Activated T-helper 17 cell treated with anti-CD3 and anti-CD28 coated beads, Interleukin-2, amount 50 U/mL, for 72 hours (primary cell): ENCODE results near the gene PIP5K1C. TPM values are rescaled to one million over a fixed set of nuclear protein-coding genes. Genes with fewer than 3 reads are reported as not detected.
"Not testable (repeated sequence)": the region's sequence is repeated elsewhere in the genome, so short reads cannot be mapped to it uniquely, and the experiment has no call there.

Source experiments
- ATAC-seq: fragments of 150-1000 bp; cut with Tn5 transposase; replicated peaks from 2 replicates; pipeline ENCODE4 v1.10.0; 2021; ENCODE audit warnings: mild to moderate bottlenecking, moderate library complexity
- H3K27ac Mint-ChIP-seq: one replicate; pipeline ENCODE4 v1.8.0; 2022; ENCODE audit warnings: mixed read lengths
- H3K27me3 Mint-ChIP-seq: one replicate; pipeline ENCODE4 v1.8.0; 2022; ENCODE audit warnings: mixed read lengths
- H3K36me3 Mint-ChIP-seq: one replicate; pipeline ENCODE4 v1.8.0; 2022; ENCODE audit warnings: low read depth, mild to moderate bottlenecking, mixed read lengths
- H3K4me1 Mint-ChIP-seq: one replicate; pipeline ENCODE4 v1.8.0; 2022; ENCODE audit warnings: mixed read lengths
- H3K4me3 Mint-ChIP-seq: one replicate; pipeline ENCODE4 v1.8.0; 2022; ENCODE audit warnings: mild to moderate bottlenecking, mixed read lengths
- H3K9me3 Mint-ChIP-seq: one replicate; pipeline ENCODE4 v1.8.0; 2022; ENCODE audit warnings: mixed read lengths
- total RNA-seq, 2 donors: library from RNA; stranded (reverse); gene quantifications; one replicate each; pipeline ENCODE4 v1.2.3, GENCODE V29; 2022

The PIP5K1C gene
- total RNA-seq, 2 donors from 2014 or later: 16.1 to 26.2 TPM

DNA sequence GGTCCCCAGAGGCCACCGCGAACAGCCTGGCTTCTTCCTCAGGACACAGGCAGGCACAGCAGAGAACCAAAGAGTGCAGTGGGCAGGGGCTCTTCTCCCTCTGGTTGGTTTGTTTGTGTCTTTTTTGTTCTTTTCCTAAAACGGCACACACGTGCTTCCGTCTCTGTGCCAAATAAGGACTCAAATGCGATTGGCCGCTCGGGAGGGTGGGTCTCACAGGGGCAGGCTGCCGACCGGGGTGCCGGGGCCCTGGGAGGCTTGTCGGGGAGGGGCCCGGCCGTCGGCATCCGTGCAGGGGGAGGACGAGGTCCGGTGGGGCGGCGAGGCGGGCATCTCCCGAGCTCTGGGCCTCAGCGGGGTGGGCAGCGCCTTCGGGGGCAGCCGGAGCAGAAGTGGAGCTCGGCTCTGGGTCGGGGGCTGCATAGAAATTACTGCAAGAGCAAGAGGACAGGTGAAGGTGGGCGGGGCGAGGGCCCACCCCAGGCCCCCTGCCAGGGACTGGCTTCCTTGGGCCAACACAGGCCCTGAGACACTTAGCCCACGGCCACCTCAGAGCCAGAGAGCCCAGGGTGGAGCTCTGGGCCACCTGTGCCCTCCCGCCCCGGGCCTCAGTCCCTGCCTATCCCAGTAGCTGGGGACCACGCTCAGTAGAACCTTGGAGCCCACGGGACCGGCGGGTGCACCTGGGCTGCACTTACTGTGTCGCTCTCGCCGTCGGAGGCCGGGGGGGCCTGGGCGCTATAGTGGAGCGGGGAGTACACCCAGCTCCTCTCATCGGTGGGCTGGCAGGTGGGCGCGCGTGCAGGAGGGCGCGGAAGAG, 67.3 kb downstream of the PIP5K1C start:
- no peak for ATAC-seq
- no peak overlapping the region for H3K27ac Mint-ChIP-seq
- H3K9me3 Mint-ChIP-seq: no peaks in the 10 kb centered on the region
- H3K4me1 Mint-ChIP-seq: no peaks in the 10 kb centered on the region
- no peaks in the 10 kb centered on the region for H3K27me3 Mint-ChIP-seq
- no peak overlapping the region for H3K4me3 Mint-ChIP-seq
- H3K36me3 Mint-ChIP-seq: no peaks in the 10 kb centered on the region

DNA sequence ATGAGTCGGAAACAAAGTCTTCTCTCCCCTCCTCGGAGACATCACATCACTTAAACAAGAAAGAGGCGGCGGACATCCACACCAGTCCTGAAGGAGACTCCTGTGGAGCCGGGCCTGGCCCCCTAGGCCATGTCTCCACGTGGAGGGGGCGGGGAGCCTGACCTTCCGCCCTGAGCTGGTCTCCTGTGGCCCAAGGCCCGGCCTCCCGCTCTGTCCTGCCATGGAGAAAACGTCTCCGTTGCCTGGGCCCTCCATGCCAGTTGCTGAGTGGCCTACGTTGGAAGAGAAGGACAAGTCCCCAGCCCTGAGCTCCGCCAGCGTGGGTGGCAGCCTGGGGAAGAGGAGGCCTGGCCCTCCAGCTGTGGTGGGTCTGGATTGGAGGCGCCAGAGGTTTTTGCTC, 68.2 kb downstream of the PIP5K1C start:
- ATAC-seq: no peak
- H3K27ac Mint-ChIP-seq: no peak overlapping the region
- H3K4me3 Mint-ChIP-seq: no peak overlapping the region
- H3K9me3 Mint-ChIP-seq: no peaks in the 10 kb centered on the region
- no peaks in the 10 kb centered on the region for H3K36me3 Mint-ChIP-seq
- no peaks in the 10 kb centered on the region for H3K27me3 Mint-ChIP-seq
- peaks cover 2% of the 10 kb centered on the region for H3K4me1 Mint-ChIP-seq

DNA sequence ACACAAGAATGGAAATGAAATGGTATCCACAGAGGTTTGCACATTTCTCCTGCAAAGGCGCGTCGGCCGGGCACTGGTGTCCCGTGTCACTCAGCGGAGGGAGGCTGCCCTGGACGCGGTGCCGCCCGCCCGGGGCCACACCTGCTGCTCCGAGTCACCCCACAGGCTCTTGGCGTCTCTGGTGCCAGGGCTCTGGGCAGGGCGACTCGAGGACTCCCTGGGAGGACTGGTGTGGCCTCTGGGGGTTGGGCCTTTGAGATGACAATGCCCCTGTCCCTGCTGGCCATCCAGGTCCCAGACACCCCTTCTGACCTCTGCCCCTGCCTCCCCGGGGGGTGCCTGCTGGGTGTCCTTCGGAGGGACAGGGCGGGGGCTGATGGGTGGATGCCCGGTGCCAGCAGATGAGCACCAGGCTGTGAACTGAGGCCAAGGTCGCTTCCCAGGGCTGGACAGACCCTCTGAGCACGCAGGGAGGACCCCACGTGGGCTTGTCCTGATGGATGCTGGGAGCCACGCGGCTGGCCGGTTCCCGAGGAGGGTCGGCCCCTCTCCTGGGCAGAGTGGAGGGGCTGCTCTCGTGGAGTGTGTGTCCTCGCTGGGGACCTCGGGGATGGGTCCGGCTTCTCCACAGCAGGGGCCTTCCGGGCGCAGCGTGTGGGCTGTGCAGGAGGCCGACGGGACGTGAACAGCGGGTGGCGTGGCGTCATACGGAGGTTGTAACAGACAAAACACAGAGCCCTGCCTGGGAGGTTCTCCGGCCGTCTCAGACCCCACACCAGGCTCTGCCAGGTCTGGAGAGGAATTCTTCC, 69.0 kb downstream of the PIP5K1C start:
- peaks cover 5% of the 10 kb centered on the region for H3K36me3 Mint-ChIP-seq
- no peak overlapping the region for H3K27ac Mint-ChIP-seq
- H3K9me3 Mint-ChIP-seq: no peaks in the 10 kb centered on the region
- no peak for ATAC-seq
- no peak overlapping the region for H3K4me3 Mint-ChIP-seq
- H3K4me1 Mint-ChIP-seq: peaks cover 7% of the 10 kb centered on the region
- no peaks in the 10 kb centered on the region for H3K27me3 Mint-ChIP-seq

DNA sequence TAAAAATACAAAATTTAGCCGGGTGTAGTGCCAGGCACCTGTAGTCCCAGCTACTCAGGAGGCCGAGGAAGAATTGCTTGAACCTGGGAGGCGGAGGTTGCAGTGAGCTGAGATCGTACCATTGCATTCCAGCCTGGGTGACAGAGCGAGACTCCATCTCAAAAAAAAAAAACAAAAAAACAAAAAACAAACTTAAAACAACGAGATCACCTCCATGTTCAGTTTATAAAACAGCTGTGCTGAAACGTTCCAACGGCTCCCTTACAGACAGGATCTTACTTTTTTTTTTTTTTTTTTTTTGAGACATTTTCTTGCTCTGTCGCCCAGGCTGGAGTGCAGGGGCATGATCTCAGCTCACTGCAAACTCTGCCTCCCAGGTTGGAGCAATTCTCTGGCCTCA, 71.5 kb downstream of the PIP5K1C start:
- H3K27ac Mint-ChIP-seq, ATAC-seq, H3K9me3 Mint-ChIP-seq, H3K36me3 Mint-ChIP-seq, H3K27me3 Mint-ChIP-seq, H3K4me3 Mint-ChIP-seq: not testable (repeated sequence)
- H3K4me1 Mint-ChIP-seq: peaks cover 19% of the 10 kb centered on the region

DNA sequence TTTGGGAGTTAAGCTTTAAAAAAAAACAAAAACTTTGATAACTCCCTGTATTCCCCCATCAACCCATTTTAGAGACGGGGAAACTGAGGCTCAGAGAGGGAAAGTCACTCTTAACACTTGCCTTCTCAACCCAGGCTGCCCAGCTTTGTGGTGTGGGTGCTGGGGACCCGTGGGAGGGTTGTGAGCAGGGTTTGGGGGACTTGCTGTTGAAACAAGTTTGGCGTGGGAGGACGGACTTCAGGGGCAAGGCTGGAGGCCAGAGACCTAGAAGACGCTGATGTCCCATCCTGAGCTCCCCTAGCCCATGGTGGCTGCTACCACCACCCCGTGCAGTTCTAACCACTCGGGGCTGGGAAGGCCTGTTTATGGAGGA, 72.9 kb downstream of the PIP5K1C start:
- H3K4me3 Mint-ChIP-seq: peak overlapping the region; percentile 91
- H3K9me3 Mint-ChIP-seq: no peaks in the 10 kb centered on the region
- peak overlapping the region; percentile 95 for H3K27ac Mint-ChIP-seq
- H3K4me1 Mint-ChIP-seq: peaks cover 19% of the 10 kb centered on the region
- H3K27me3 Mint-ChIP-seq: no peaks in the 10 kb centered on the region
- H3K36me3 Mint-ChIP-seq: peaks cover 13% of the 10 kb centered on the region
- ATAC-seq: no peak

DNA sequence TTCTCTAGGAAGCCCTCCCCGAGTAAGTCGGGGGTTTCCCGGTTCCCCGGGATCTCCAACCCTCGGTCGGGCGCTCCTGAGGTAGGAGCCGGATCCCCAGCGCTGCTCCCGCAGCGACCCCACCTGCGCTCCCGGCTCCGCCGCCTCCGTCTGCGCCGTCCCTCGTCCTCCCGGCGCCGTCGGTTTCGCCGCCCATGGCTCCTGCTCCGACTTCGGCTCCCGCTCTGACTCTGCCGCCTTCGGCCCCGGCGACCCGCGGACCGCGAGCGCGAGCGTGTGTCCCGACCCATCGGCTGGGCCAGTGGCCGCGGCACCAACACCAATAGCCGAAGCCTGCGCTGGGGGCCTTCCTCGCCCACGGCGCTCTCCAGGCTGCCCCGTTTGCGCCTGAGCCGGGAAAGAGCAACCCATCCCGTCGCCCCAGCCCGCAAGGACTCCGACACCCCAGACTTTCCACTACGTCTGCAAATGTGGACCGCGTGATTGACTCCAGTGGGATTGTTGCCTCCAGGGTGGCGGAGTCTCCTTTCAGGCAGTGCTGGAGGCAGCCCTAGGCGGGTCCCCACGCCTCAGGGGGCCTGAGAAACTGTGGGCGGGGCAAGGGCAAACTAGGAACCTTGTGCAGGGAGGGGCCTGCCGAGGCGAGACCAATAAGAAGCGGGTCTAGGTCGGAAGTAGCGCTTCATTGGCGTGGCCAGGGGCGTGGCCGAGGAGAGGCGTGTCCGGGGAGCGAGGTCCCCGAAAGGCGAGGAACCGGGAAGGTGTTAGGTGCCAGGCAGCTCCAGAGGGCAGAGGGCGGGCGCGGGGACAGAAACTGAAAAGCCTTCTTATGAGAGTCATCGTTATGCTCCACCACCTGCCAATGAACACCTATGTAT, 73.6 kb downstream of the PIP5K1C start, which contains the start of gene CACTIN:
CACTIN (minus strand) TSS at position 318 of the 878 bp plus-strand sequence; CDS start at position 290, 28 bp downstream.
- ATAC-seq: peak; percentile 99
- H3K27ac Mint-ChIP-seq: peak within 1 kb of the TSS; percentile 95
- H3K4me1 Mint-ChIP-seq: peaks cover 19% of the 10 kb centered on the region
- no peaks in the 10 kb centered on the region for H3K9me3 Mint-ChIP-seq
- no peaks in the 10 kb centered on the region for H3K27me3 Mint-ChIP-seq
- peak within 1 kb of the TSS; percentile 91 for H3K4me3 Mint-ChIP-seq
- H3K36me3 Mint-ChIP-seq: peaks cover 18% of the 10 kb centered on the region

DNA sequence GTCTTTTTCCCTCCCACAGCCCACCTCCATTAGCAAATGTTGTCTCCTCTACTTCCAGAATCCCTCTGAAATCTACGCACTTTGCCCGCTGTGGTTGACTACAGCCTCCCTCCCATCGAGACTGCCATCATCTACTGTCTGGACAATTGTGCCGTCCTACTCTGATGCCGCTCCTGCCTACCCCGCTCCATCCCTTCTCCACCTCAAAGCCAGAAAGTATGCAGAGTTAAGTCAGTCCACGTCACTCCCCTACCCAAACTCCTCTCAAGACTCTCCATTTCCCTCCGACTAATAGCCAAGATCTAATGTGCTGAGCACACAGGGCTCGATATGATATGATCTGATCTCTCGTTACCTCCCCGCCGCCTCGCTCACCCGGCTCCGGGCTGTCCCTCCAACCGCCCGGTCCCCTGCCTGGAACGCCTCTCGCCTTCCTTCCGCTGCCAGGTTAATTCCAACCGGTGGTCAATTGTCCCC, 74.2 kb downstream of the PIP5K1C start:
- Mint-ChIP-seq H3K27me3 (no peaks in the 10 kb centered on the region), H3K4me1 (peaks cover 19% of the 10 kb centered on the region), H3K36me3 (peaks cover 18% of the 10 kb centered on the region), H3K27ac (peak overlapping the region; percentile 95), H3K9me3 (no peaks in the 10 kb centered on the region), H3K4me3 (peak overlapping the region; percentile 91)
- peak; percentile 0 for ATAC-seq

DNA sequence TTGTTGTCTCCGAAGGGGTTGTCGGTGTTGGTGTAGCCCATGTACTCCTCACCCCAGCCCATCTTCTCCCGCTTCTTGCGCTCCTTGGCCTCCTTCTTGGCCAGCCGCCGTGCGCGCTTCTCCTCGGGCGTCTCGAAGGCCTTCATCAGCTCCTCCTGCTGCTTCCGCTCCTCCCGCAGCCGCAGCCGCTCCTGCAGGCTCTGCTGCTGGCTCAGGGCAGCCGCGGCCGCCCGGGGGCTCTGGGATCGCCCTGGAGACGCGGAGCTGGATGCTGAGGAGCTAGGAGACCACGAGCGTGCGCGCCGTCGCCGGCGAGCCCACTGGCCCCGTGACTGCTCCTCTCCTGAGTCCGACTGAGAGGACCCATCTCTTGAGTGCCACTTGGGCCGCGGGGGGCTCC, 76.6 kb downstream of the PIP5K1C start:
- Mint-ChIP-seq H3K36me3 (peaks cover 18% of the 10 kb centered on the region), H3K4me3 (peak overlapping the region; percentile 37)

DNA sequence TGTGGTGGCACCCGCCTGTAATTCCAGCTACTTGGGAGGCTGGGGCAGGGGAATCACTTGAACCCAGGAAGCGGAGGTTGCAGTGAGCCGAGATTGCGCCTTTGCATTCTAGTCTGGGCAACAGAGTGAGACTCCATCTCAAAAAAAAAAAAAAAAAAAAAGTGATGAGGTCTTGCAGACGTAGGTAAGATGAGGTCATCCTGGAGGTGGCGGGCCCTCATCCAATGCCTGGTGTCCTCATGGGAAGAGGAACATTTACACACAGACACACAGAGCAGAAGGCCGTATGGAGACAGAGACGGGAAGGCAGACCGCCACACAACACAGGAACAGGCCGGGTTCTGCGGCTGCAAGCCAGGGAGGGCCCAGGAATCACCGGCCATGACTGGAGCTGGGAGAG, 78.0 kb downstream of the PIP5K1C start:
- Mint-ChIP-seq H3K9me3 (no peaks in the 10 kb centered on the region), H3K36me3 (peaks cover 18% of the 10 kb centered on the region), H3K4me1 (peaks cover 18% of the 10 kb centered on the region), H3K4me3 (no peak overlapping the region), H3K27ac (no peak overlapping the region), H3K27me3 (no peaks in the 10 kb centered on the region)
- ATAC-seq: no peak

More for the DNA sequence above, 76.6 kb downstream of the PIP5K1C start:
- H3K27me3 Mint-ChIP-seq: no peaks in the 10 kb centered on the region
- no peak for ATAC-seq
- peaks cover 19% of the 10 kb centered on the region for H3K4me1 Mint-ChIP-seq
- no peak overlapping the region for H3K27ac Mint-ChIP-seq
- H3K9me3 Mint-ChIP-seq: no peaks in the 10 kb centered on the region

DNA sequence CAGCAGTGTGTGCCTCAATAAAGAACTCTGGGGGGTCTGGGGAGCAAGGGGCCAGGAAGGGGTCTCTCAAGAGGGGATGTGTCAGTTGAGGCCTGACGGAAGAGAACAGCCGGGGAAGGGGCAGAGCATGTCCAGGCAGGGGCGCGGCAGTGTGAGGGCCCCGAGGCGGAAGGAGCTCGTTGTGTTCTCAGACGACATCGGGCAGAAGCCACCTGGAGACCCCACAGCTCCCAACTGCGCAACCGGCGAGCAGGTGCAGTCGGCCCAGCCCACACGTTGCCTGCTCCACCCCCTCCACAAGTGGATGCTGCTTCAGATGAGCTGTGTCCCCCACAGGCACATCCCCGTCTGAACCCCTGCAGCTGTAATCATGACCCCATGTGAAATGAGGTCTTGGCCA, 78.6 kb downstream of the PIP5K1C start:
- H3K9me3 Mint-ChIP-seq: no peaks in the 10 kb centered on the region
- peaks cover 16% of the 10 kb centered on the region for H3K36me3 Mint-ChIP-seq
- no peaks in the 10 kb centered on the region for H3K27me3 Mint-ChIP-seq
- peaks cover 13% of the 10 kb centered on the region for H3K4me1 Mint-ChIP-seq
- no peak overlapping the region for H3K27ac Mint-ChIP-seq
- ATAC-seq: no peak
- H3K4me3 Mint-ChIP-seq: no peak overlapping the region

DNA sequence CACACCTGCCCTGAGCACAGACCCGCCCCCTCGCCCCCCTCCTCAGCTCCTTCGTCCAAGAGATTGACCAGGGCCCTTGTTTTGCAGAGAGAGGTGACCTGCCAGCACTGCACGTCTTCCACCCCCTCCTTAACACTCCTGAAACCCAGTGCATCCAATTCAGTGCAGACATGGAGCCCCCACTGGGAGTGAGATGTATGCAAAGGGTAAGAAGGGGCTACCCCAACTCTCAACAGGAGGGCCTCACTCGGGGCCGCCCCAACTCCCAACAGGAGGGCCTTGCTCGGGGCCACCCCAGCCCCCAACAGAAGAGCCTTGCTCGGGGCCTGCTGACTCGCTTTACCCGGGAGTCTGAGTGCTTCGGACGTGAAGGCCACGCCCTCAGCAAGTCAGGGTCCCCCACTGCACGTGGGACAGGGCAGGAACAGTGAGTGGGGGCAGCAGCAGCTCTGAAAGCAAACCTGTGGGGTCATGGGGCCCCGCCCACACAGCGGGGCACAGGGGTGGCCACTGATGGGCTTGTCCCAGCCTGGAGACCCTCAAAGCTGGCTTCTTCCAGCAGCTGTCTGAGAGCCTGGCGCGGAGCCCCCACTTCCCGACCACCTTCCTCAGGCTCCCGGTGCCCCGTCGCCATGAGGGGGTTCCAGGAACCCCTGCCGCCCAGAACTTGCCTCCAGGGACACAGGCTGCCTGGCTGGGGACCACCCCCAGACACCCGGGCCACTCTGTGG, 79.3 kb downstream of the PIP5K1C start:
- no peaks in the 10 kb centered on the region for H3K9me3 Mint-ChIP-seq
- H3K4me3 Mint-ChIP-seq: no peak overlapping the region
- no peaks in the 10 kb centered on the region for H3K27me3 Mint-ChIP-seq
- no peak for ATAC-seq
- H3K36me3 Mint-ChIP-seq: peaks cover 13% of the 10 kb centered on the region
- no peak overlapping the region for H3K27ac Mint-ChIP-seq
- peaks cover 9% of the 10 kb centered on the region for H3K4me1 Mint-ChIP-seq

DNA sequence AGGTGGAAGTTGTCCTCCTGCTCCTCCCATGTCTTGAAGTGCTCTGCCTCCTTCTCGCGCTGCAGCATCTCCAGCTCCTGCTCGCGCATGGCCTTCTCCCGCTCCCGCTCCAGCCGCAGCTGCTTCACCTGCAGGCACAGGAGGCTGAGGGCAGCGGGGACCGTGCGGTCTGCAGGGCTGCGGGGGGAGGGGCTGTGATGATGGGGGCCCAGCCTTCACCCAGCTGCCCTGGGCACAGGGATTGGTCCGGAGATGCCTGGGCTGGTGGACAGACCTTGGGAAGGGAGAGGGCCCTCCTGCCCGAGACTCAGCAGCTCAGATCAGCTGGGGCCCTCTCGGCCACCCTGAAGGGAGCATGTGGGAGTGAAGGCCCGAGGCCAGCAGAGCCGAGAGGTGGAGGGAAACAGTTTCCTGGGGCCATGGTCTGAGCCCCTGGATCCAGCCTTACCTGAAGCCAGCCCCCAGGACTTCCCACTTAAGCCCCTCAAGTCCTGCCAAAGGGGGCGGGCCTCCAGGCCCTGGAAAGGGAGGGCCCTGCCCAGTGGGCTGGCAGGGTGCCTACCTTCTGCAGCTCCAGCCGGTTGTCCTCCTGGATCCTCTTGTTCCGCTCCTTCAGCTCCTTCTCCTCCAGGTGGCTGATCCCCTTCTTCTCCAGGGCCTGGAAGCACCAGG, 80.0 kb downstream of the PIP5K1C start:
- Mint-ChIP-seq H3K4me1 (peaks cover 6% of the 10 kb centered on the region), H3K27ac (no peak overlapping the region), H3K4me3 (no peak overlapping the region), H3K36me3 (peaks cover 13% of the 10 kb centered on the region), H3K9me3 (no peaks in the 10 kb centered on the region), H3K27me3 (no peaks in the 10 kb centered on the region)
- ATAC-seq: no peak

DNA sequence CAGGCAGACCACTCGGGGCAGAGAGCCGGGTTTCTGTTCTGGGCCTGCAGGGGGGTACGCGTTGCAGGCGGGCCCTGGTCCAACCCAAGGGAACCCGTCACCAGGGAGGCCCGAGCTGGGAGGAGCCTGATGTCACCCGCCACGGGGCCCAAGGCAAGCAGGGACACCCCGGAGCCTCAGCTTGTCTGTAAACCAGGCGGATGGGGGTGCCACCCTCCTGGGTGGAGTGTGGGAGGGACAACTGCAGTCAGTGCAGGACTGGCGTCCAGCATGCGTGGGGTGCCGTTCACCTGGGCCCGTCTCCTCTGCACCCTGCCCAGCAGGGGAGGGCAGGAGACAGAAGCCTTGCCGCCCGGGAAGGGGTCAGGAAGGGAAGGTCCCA, 80.6 kb downstream of the PIP5K1C start:
- H3K9me3 Mint-ChIP-seq: no peaks in the 10 kb centered on the region
- peaks cover 6% of the 10 kb centered on the region for H3K4me1 Mint-ChIP-seq
- H3K27ac Mint-ChIP-seq: no peak overlapping the region
- peaks cover 13% of the 10 kb centered on the region for H3K36me3 Mint-ChIP-seq
- H3K27me3 Mint-ChIP-seq: no peaks in the 10 kb centered on the region
- H3K4me3 Mint-ChIP-seq: no peak overlapping the region
- ATAC-seq: no peak
